Effector memory CD4-positive, alpha-beta T cell (primary cell): ENCODE results near the gene RAB8B.

Source experiments
- DNase-seq, 3 donors: peaks; one replicate each; pipeline ENCODE4 v3.0.0-alpha.2; 2020
- H3K27ac ChIP-seq: 2 replicates; pipeline ENCODE4 v1.7.0; 2013; ENCODE audit warnings: mild to moderate bottlenecking, low read length, moderate library complexity; ENCODE audit not compliant: insufficient read depth, poor library complexity, severe bottlenecking
- H3K27me3 ChIP-seq: replicated peaks from 2 replicates; pipeline ENCODE4 v1.7.0; 2013; ENCODE audit warnings: mild to moderate bottlenecking, low read length; ENCODE audit not compliant: insufficient read depth, control insufficient read depth, poor library complexity, severe bottlenecking
- H3K36me3 ChIP-seq: 2 replicates; pipeline ENCODE4 v1.7.0; 2013; ENCODE audit warnings: mild to moderate bottlenecking, low read length, moderate library complexity; ENCODE audit not compliant: control insufficient read depth, insufficient read depth
- H3K4me1 ChIP-seq: 2 replicates; pipeline ENCODE4 v1.7.0; 2013; ENCODE audit warnings: low read length, mild to moderate bottlenecking; ENCODE audit not compliant: control insufficient read depth, insufficient read depth, poor library complexity, severe bottlenecking
- H3K4me3 ChIP-seq: 2 replicates; pipeline ENCODE4 v1.7.0; 2013; ENCODE audit warnings: low read length, low read depth, mild to moderate bottlenecking; ENCODE audit not compliant: insufficient read depth, poor library complexity, severe bottlenecking
- H3K9me3 ChIP-seq: 2 replicates; pipeline ENCODE4 v1.7.0; 2013; ENCODE audit warnings: mild to moderate bottlenecking, low read length, moderate library complexity; ENCODE audit not compliant: control insufficient read depth

RAB8B gene

GRCh38 chr15:63283126-63283525 lies 93.7 kb downstream of the RAB8B start:
- no peak overlapping the region for H3K4me3 ChIP-seq
- no peak for DNase-seq

GRCh38 chr15:63284335-63284734 lies 94.9 kb downstream of the RAB8B start:
- no peak overlapping the region for H3K4me3 ChIP-seq
- H3K4me1 ChIP-seq: peaks cover 3% of the 10 kb centered on the region
- H3K27ac ChIP-seq: no peak overlapping the region
- no peaks in the 10 kb centered on the region for H3K9me3 ChIP-seq
- DNase-seq: no peak
- H3K27me3 ChIP-seq: no peaks in the 10 kb centered on the region
- H3K36me3 ChIP-seq: peaks cover 3% of the 10 kb centered on the region

More at GRCh38 chr15:63283126-63283525, 93.7 kb downstream of the RAB8B start:
- H3K9me3 ChIP-seq: no peaks in the 10 kb centered on the region
- peaks cover 2% of the 10 kb centered on the region for H3K4me1 ChIP-seq
- peaks cover 3% of the 10 kb centered on the region for H3K36me3 ChIP-seq
- no peaks in the 10 kb centered on the region for H3K27me3 ChIP-seq
- no peak overlapping the region for H3K27ac ChIP-seq

GRCh38 chr15:63287109-63287508 lies 97.7 kb downstream of the RAB8B start:
- Histone ChIP-seq H3K4me3 (no peak overlapping the region), H3K9me3 (no peaks in the 10 kb centered on the region), H3K27me3 (no peaks in the 10 kb centered on the region), H3K27ac (no peak overlapping the region), H3K36me3 (peaks cover 3% of the 10 kb centered on the region), H3K4me1 (peaks cover 3% of the 10 kb centered on the region)
- no peak for DNase-seq

GRCh38 chr15:63288342-63288741 lies 98.9 kb downstream of the RAB8B start:
- H3K27me3 ChIP-seq: no peaks in the 10 kb centered on the region
- H3K36me3 ChIP-seq: peaks cover 3% of the 10 kb centered on the region
- H3K9me3 ChIP-seq: no peaks in the 10 kb centered on the region
- H3K27ac ChIP-seq: no peak overlapping the region
- no peak for DNase-seq
- H3K4me3 ChIP-seq: no peak overlapping the region
- H3K4me1 ChIP-seq: peaks cover 3% of the 10 kb centered on the region

GRCh38 chr15:63288778-63289378 lies 99.5 kb downstream of the RAB8B start:
- DNase-seq: no peak
- Histone ChIP-seq H3K27ac (no peak overlapping the region), H3K36me3 (no peaks in the 10 kb centered on the region)

GRCh38 chr15:63291507-63291906 lies 102.1 kb downstream of the RAB8B start:
- Histone ChIP-seq H3K4me3 (no peak overlapping the region), H3K27ac (no peak overlapping the region)
- no peak for DNase-seq

More at GRCh38 chr15:63288778-63289378, 99.5 kb downstream of the RAB8B start:
- peaks cover 3% of the 10 kb centered on the region for H3K4me1 ChIP-seq
- no peaks in the 10 kb centered on the region for H3K9me3 ChIP-seq
- H3K27me3 ChIP-seq: no peaks in the 10 kb centered on the region
- H3K4me3 ChIP-seq: no peak overlapping the region

GRCh38 chr15:63292241-63292640 lies 102.8 kb downstream of the RAB8B start:
- Histone ChIP-seq H3K9me3 (no peaks in the 10 kb centered on the region), H3K27me3 (no peaks in the 10 kb centered on the region), H3K4me1 (peaks cover 3% of the 10 kb centered on the region), H3K36me3 (no peaks in the 10 kb centered on the region), H3K27ac (no peak overlapping the region), H3K4me3 (no peak overlapping the region)
- no peak for DNase-seq

More at GRCh38 chr15:63291507-63291906, 102.1 kb downstream of the RAB8B start:
- Histone ChIP-seq H3K4me1 (peaks cover 3% of the 10 kb centered on the region), H3K36me3 (no peaks in the 10 kb centered on the region), H3K9me3 (no peaks in the 10 kb centered on the region), H3K27me3 (no peaks in the 10 kb centered on the region)

- DNase-seq: no peak
- Histone ChIP-seq H3K4me3 (no peak overlapping the region), H3K36me3 (no peaks in the 10 kb centered on the region), H3K9me3 (no peaks in the 10 kb centered on the region), H3K27ac (no peak overlapping the region), H3K4me1 (peaks cover 3% of the 10 kb centered on the region), H3K27me3 (no peaks in the 10 kb centered on the region)
Observed at GRCh38 chr15:63292771-63293170, 103.4 kb downstream of the RAB8B start.

- no peaks in the 10 kb centered on the region for H3K27me3 ChIP-seq
- DNase-seq: no peak
- no peak overlapping the region for H3K27ac ChIP-seq
- H3K9me3 ChIP-seq: no peaks in the 10 kb centered on the region
- no peak overlapping the region for H3K4me3 ChIP-seq
- H3K4me1 ChIP-seq: no peaks in the 10 kb centered on the region
- H3K36me3 ChIP-seq: no peaks in the 10 kb centered on the region
Observed at GRCh38 chr15:63294359-63294758, 105.0 kb downstream of the RAB8B start.

GRCh38 chr15:63295341-63295740 lies 105.9 kb downstream of the RAB8B start:
- no peaks in the 10 kb centered on the region for H3K27me3 ChIP-seq
- H3K4me1 ChIP-seq: no peaks in the 10 kb centered on the region
- no peak for DNase-seq
- no peak overlapping the region for H3K27ac ChIP-seq
- no peak overlapping the region for H3K4me3 ChIP-seq
- H3K36me3 ChIP-seq: peaks cover 4% of the 10 kb centered on the region
- H3K9me3 ChIP-seq: no peaks in the 10 kb centered on the region
